Fibroblast of skin of abdomen (primary cell): ENCODE results near the gene FCN1.

Experiments used
- DNase-seq: peaks from one replicate; pipeline ENCODE4 v3.0.0-alpha.2; 2013

FCN1 gene

GRCh38 chr9:134951461-134951860 is 33.7 kb upstream of the FCN1 start:
- DNase-seq, result no peak

- no peak for DNase-seq
These were observed 32.9 kb upstream of the FCN1 start for GRCh38 chr9:134950386-134951210.

GRCh38 chr9:134949681-134950385 is 32.1 kb upstream of the FCN1 start:
- no peak for DNase-seq

GRCh38 chr9:134948149-134948548 is 30.4 kb upstream of the FCN1 start:
- DNase-seq, result no peak

GRCh38 chr9:134947265-134947955 is 29.7 kb upstream of the FCN1 start:
- no peak for DNase-seq

DNA sequence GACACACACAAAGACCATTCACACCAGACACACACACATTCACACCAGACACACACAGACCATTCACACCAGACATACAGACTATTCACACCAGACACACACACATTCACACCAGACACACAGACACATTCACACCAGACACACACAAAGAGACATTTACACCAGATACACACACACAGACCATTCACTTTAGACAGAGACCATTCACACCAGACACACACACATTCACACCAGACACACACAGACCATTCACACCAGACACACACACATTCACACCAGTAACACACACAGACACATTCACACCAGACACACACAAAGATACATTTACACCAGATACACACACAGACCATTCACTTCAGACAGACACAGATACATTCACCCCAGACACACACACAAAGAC is 29.0 kb upstream of the FCN1 start:
- DNase-seq, result no peak

- no peak for DNase-seq
These were observed 28.0 kb upstream of the FCN1 start for GRCh38 chr9:134945509-134946275.

GRCh38 chr9:134944916-134945315 is 27.2 kb upstream of the FCN1 start:
- DNase-seq, result no peak

- DNase-seq, result no peak
These were observed 26.7 kb upstream of the FCN1 start for GRCh38 chr9:134944351-134944802.

DNA sequence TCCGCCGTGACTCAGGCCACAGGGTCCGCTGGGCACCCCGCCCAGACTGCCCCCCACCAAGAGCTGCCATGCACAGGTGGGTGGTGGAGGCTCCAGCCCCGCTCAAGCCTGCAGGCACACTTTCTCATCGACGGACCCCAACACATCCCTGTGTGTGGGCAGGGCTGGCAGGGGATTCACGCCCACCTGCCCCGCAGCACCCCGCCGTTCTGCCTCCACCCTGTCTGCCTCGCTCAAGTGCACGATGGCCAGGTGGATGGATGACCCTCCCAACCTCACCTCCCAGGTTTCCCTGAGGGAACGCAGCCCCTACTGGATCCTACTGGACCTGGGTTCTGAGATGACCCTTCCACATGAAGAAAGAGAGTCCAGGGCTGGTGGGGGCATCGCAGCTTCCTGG is 26.1 kb upstream of the FCN1 start:
- DNase-seq, result no peak

DNA sequence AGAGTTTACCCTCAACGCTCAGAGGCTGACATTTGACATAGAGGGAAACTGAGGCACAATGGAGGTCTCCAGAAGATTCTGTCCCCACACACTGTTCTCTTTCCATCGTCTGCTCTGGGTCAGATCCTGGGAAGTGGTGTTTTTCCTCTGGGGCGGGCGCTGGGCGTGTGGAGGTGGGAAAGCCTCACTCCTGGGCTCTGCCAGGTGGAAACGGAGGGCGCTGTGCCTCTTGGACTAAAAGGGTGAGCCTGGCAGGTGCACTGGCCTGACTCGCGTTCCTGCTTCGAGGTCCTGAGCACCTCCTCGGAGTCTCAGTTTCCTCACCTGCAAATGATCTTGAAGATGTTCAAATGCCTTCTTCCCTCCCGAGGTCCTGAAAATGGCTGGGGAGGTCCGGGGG is 25.7 kb upstream of the FCN1 start:
- DNase-seq, result no peak

DNA sequence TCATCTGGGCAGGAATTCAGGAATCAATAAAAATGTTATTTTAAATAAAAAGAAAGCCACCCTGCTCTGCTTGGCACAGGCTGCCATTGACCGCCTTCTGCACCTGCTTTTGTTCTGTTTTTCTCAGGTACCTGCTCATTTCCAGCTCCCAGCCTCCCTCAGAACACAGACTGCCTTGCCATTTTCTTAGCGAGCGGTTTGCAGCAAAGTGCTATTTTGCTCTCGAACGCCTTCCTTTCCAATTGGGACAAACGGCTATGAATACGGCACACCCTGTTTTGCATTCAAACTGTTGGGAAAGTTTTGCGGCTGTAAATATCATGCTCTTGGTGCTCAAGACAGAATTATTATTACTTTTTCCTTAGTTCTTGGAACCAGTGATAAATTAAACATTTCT is 25.1 kb upstream of the FCN1 start:
- no peak for DNase-seq

GRCh38 chr9:134942011-134942787 is 24.5 kb upstream of the FCN1 start:
- DNase-seq, result peak; percentile 4

DNA sequence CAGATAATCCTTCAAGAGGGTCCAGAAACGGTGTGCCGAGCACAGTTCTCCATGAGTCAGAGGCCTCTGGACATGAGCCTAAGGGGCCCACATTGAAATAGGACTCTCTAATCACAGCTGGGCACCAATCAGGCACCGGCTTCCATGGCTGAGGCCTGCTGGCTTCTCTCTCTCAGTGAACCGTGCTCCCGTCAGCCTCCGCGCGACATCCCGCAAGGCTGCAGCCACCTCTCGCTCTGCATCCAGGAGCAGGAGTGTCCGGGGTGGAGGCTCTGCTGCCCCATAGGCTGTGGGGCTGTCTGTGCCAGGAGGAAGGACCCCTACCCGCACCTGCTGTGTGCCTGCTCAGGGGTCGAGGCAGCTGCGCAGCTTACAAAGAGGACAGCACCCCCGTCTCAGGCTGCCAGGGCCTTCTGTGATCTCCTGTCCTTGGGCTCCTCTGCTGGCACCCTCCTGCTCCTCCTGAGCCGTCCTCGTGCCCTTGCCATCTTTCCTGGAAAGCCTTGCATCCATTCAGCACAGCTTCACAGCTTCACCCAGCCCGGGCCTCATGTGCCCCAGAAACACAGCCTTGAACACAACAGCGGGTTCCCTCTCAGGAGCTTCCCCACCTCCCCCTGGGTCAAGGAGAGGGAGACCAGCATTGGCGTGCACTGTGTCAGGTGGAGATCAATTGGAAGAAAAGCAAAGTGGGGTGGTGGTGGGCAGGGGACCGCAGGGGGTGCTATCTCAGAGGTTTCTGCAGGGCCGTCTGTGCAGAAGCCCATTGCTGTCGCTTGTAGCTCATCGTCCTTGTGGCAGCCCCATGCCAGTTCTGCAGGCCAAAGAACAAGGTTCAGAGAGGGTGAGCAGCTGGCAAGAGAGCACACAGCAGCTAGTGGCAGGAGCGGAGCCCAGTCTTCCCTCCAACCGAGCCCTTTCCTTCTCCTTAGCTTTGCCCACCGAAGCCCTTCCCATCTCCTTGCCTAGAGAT is 22.8 kb upstream of the FCN1 start:
- DNase-seq, result no peak

DNA sequence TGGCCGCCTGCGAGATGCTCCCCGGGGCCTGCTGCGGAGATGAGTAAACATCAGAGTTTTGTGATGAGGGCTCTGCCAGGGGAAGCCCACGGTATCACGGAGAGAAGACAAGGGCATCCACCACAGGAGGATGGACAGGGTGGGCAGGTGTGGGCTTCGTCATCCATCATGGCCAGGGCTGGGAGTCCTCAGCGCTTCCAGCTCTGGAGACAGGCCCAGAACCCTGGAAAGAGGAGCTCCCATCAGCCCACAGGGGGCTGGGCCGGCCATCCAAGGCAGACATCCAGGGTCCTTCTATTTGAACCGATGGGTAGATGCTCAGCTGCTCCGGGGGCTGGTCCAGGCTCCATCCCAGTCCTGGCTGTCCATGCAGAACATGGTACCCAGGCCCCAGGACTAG is 22.1 kb upstream of the FCN1 start:
- no peak for DNase-seq

GRCh38 chr9:134939080-134939733 is 21.5 kb upstream of the FCN1 start:
- no peak for DNase-seq

- no peak for DNase-seq
These were observed 20.8 kb upstream of the FCN1 start for GRCh38 chr9:134938346-134939079.

GRCh38 chr9:134937566-134938345 is 20.0 kb upstream of the FCN1 start:
- DNase-seq, result no peak

- DNase-seq, result no peak
These were observed 19.4 kb upstream of the FCN1 start for GRCh38 chr9:134937164-134937555.
